Activated CD8-positive, alpha-beta T cell treated with anti-CD3 and anti-CD28 coated beads for 36 hours (primary cell): Measurements from ENCODE around the gene AMDHD1. TPM values are rescaled to one million over a fixed set of nuclear protein-coding genes. Genes with fewer than 3 reads are reported as not detected.
A peak's percentile ranks its signal among the peaks of the same experiment; 100 is the strongest.

Source experiments
- ATAC-seq: fragments of 200-7000 bp; cut with Tn5 transposase; one replicate; pipeline ENCODE4 v1.10.0; 2021; ENCODE audit warnings: mild to moderate bottlenecking, moderate library complexity
- CTCF ChIA-PET: fragments of 350-600 bp; sonication (Branson Sonifier 250); formaldehyde crosslinking; loops from one replicate; lab custom pipeline; 2021; ENCODE audit warnings: antibody characterized with exemption; lab: Charles Lee
- POLR2A ChIA-PET: fragments of 350-600 bp; sonication (Branson Sonifier 250); formaldehyde crosslinking; loops from one replicate; lab custom pipeline; 2021; ENCODE audit warnings: antibody characterized with exemption; lab: Charles Lee
- DNase-seq: peaks from one replicate; pipeline ENCODE4 v3.0.0-alpha.2; 2020
- H3K27ac Mint-ChIP-seq: one replicate; pipeline ENCODE4 v1.8.0; 2021; ENCODE audit warnings: mild to moderate bottlenecking, mixed read lengths
- H3K27me3 Mint-ChIP-seq: one replicate; pipeline ENCODE4 v1.8.0; 2021; ENCODE audit warnings: mixed read lengths
- H3K36me3 Mint-ChIP-seq: one replicate; pipeline ENCODE4 v1.8.0; 2021; ENCODE audit warnings: low read depth, mixed read lengths
- H3K4me1 Mint-ChIP-seq: one replicate; pipeline ENCODE4 v1.8.0; 2021; ENCODE audit warnings: low read depth, mixed read lengths
- H3K4me3 Mint-ChIP-seq: one replicate; pipeline ENCODE4 v1.8.0; 2021; ENCODE audit warnings: mild to moderate bottlenecking, moderate library complexity, mixed read lengths
- H3K9me3 Mint-ChIP-seq: one replicate; pipeline ENCODE4 v1.8.0; 2021; ENCODE audit warnings: mixed read lengths
- intact Hi-C: fragments of 100-400 bp; cut with micrococcal nuclease; formaldehyde crosslinking; loops from one replicate; pipeline ENCODE4 v1.10.0; 2022
- total RNA-seq, 2 experiments: library from RNA; stranded (reverse); gene quantifications; one replicate each; pipeline ENCODE4 v1.2.3, GENCODE V29; 2021
- TF ChIP-seq, protein P1 (sequence below): fragments of 200-600 bp; IDR thresholded peaks from one replicate; pipeline ENCODE4 v1.8.0; 2022; ENCODE audit warnings: antibody characterized with exemption, mild to moderate bottlenecking

Gene AMDHD1
- total RNA-seq, 2 experiments from 2014 or later: 1.1 TPM

DNA sequence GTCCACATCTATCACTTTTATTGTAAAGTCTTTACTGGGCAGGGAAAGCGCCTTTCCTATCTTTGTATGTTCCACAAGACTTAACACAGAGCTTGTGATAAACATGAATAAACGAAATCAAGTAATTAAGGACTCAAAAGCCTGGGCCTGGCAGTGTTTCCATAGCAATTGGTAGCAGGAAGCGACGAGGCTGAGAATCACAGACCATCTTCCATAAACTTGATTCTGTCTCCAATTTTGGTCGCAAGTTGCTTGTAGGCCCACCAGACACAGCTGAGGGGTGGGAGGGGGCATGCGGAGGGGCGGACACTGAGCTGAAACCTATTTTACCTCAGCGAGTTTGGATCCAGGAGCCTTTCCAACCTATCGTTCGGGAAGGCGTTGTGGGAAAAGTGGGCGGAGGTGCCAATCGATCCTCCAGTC is 1.0 kb upstream of the AMDHD1 start:
- CTCF ChIA-PET: interaction anchor here (1.1 to 4.6 kb wide), 4 partner anchors 12 to 57 kb away, joined by 6 to 44 read pairs (median 19); no protein-coding TSS in a partner anchor
- intact Hi-C loops: no loop called here
- Mint-ChIP-seq H3K36me3 (no peaks in the 10 kb centered on the region), H3K4me3 (peak overlapping the region; percentile 85), H3K27ac (peak overlapping the region; percentile 91), H3K27me3 (no peaks in the 10 kb centered on the region), H3K9me3 (no peaks in the 10 kb centered on the region), H3K4me1 (peaks cover 9% of the 10 kb centered on the region)
- POLR2A ChIA-PET: interaction anchor here (1.2 to 2.9 kb wide), 7 partner anchors 11 to 260 kb away, joined by 3 to 16 read pairs (median 3); partner anchors contain the start of gene SNRPF
- peak; percentile 30 for DNase-seq
- TF ChIP-seq, protein P1, sequence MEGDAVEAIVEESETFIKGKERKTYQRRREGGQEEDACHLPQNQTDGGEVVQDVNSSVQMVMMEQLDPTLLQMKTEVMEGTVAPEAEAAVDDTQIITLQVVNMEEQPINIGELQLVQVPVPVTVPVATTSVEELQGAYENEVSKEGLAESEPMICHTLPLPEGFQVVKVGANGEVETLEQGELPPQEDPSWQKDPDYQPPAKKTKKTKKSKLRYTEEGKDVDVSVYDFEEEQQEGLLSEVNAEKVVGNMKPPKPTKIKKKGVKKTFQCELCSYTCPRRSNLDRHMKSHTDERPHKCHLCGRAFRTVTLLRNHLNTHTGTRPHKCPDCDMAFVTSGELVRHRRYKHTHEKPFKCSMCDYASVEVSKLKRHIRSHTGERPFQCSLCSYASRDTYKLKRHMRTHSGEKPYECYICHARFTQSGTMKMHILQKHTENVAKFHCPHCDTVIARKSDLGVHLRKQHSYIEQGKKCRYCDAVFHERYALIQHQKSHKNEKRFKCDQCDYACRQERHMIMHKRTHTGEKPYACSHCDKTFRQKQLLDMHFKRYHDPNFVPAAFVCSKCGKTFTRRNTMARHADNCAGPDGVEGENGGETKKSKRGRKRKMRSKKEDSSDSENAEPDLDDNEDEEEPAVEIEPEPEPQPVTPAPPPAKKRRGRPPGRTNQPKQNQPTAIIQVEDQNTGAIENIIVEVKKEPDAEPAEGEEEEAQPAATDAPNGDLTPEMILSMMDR: no peak
- ATAC-seq: no peak

DNA sequence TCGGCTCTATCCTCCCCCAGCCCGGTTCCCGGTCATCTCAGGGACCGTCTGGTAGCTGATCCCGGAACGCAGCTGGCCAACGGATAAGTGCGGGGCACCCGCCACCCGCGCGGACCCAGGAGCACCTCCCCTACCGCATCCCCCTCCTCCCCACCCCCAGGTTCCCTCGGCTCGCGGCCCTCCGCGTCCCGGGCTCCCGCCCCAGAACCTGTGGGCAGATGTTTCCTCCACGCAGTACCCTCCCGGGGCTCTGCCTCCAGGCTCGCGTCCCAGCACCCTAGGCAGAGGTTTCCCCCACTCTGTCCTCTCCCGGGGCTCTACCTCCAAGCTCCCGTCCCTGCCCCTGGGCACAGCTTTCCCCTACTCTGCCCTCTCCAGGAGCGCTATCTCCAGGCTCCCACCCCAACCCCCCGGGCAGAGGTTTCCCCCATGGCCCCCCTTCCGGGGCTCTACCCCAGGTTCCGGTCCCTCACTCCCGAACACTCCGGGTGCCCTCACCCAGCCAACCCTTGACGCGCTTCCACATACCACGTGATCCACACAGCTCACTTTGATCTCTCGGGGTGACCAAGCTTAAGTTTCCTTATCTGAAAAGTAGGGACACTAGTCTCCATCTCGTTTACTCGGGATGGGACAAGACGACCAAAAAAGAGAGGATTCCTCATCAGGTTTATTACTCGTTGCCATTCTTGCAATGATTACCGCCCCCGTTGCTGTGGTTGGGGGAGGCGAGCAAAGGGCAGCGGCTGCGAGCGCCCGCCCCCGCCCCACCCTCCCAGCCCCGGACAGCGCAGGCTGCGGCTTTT is 404 bp upstream of the AMDHD1 start, which contains the start of gene CCDC38:
TSS of gene CCDC38 (minus strand) at position 91 of the 806 bp plus-strand sequence. CDS start 6,105 bp downstream, outside the sequence.
- CTCF ChIA-PET: interaction anchor here (0.7 to 4.6 kb wide), 9 partner anchors 11 to 269 kb away, joined by 3 to 44 read pairs (median 9); no protein-coding TSS in a partner anchor
- Mint-ChIP-seq H3K27ac (peak within 1 kb of the TSS; percentile 91), H3K4me3 (peak within 1 kb of the TSS; percentile 85), H3K4me1 (peaks cover 9% of the 10 kb centered on the region), H3K36me3 (no peaks in the 10 kb centered on the region), H3K9me3 (no peaks in the 10 kb centered on the region), H3K27me3 (no peaks in the 10 kb centered on the region)
- POLR2A ChIA-PET: interaction anchor here (0.8 to 2.9 kb wide), 13 partner anchors 11 to 939 kb away, joined by 3 to 16 read pairs (median 4); partner anchors contain the start of genes LTA4H, NDUFA12 and SNRPF
- DNase-seq (peak; percentile 90), ATAC-seq (peak; percentile 97)
- TF ChIP-seq, protein P1: no peak
- intact Hi-C loops: no loop called here

DNA sequence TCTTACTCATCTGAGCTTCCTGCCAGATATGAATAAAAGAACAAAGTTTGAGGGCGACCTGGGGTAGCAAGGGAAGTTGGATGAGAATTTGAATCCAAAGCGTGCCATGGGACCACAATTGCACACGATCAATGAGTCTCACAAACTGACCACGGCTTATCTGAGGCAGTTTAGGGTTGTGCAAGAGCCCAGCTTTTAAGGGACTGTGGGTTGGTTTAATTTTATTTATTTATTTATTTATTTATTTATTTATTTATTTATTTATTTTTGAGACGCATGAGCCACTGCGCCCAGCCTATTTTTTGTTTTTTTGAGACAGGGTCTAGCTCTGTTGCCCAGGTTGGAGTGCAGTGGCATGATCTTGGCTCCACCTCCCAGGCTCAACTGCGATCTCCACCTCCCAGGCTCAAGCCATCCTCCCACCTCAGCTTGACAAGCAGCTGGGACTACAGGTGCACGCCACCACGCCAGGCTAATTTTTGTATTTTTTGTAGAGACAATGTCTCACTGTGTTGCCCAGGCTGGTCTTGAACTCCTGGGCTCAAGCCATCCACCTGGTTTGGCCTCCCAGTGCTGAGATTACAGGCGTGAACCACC is 1.1 kb downstream of the AMDHD1 start:
- intact Hi-C loops: no loop called here

DNA sequence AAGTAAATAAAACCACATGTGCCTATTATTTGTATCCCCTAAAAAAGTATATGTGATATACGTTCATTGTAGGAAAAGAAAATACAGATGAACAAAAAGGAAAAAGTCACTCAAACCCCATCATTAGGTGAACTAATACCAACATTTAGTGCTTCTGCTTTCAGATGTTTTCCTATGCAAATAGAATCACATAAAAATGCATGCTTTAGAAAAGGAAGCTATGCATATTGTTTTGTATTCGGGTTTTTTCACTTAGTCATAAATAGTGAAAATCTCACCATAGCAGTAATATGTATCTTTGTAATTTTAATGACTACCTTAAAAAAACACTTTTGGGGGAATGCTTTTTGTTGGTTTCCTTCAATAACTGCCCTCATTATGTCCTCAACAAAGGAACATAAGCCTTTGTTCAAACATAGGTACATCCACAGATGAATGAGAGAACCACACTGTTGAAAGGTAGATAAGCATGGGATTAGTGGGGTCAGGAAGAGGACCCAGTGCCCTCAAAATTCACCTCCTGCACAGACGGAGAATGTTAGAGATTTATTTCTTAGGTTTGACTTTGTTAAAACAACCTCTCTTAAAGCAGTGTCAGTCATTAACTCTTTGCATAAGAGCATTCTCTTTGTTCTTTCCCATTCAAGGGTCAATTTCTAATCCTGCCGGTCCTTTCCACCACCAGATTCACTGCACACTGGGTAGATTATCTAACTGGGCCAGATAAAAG is 6.5 kb downstream of the AMDHD1 start:
- ATAC-seq (no peak), DNase-seq (no peak)
- ChIA-PET POLR2A (no interaction called here), CTCF (interaction anchor here (0.6 to 2.3 kb wide), 2 partner anchors 31 to 123 kb away, joined by 3 to 7 read pairs; no protein-coding TSS in a partner anchor)
- H3K27ac Mint-ChIP-seq: no peak overlapping the region
- H3K4me1 Mint-ChIP-seq: no peaks in the 10 kb centered on the region
- no peaks in the 10 kb centered on the region for H3K9me3 Mint-ChIP-seq
- TF ChIP-seq, protein P1: no peak
- no peak overlapping the region for H3K4me3 Mint-ChIP-seq
- intact Hi-C loops: no loop called here
- H3K27me3 Mint-ChIP-seq: peaks cover 5% of the 10 kb centered on the region
- H3K36me3 Mint-ChIP-seq: no peaks in the 10 kb centered on the region

More for the DNA sequence above, 1.1 kb downstream of the AMDHD1 start:
- H3K36me3 Mint-ChIP-seq: no peaks in the 10 kb centered on the region
- no peaks in the 10 kb centered on the region for H3K27me3 Mint-ChIP-seq
- DNase-seq: no peak
- TF ChIP-seq, protein P1: no peak
- CTCF ChIA-PET: interaction anchor here (1.0 to 4.6 kb wide), 10 partner anchors 10 to 572 kb away, joined by 3 to 44 read pairs (median 5); no protein-coding TSS in a partner anchor
- H3K4me3 Mint-ChIP-seq: peak overlapping the region; percentile 85
- no peak for ATAC-seq
- H3K9me3 Mint-ChIP-seq: no peaks in the 10 kb centered on the region
- H3K27ac Mint-ChIP-seq: no peak overlapping the region
- H3K4me1 Mint-ChIP-seq: peaks cover 9% of the 10 kb centered on the region
- POLR2A ChIA-PET: interaction anchor here (1.2 to 2.9 kb wide), 5 partner anchors 9 to 92 kb away, joined by 5 to 16 read pairs (median 7); partner anchors contain the start of gene LTA4H
